Esophagus squamous epithelium (tissue), 5 donors: ENCODE results near the gene SLC6A3. TPM values are rescaled to one million over a fixed set of nuclear protein-coding genes. Genes with fewer than 3 reads are reported as not detected.

Experiments
- DNase-seq: peaks from one replicate; lab custom pipeline; 2025; lab: John Stamatoyannopoulos, UW
- H3K27ac ChIP-seq, 4 donors: fragments of 200-600 bp; sonication (generic); one replicate each; pipeline ENCODE4 v1.5.1; 2016 to 2019; ENCODE audit warnings: mild to moderate bottlenecking in 1 of 4
- H3K27me3 ChIP-seq, 4 donors: fragments of 200-600 bp; sonication (generic); 1 replicate in 3 of 4; 2 replicates in 1 of 4; pipeline versions ENCODE4 v1.5.1 to v1.6.0; 2017 to 2021; ENCODE audit warnings: antibody characterized with exemption in 1 of 4
- H3K36me3 ChIP-seq, 3 donors: fragments of 200-600 bp; sonication (generic); one replicate each; pipeline ENCODE4 v1.5.1; 2016 to 2019
- H3K4me1 ChIP-seq, 3 donors: fragments of 200-600 bp; sonication (generic); one replicate each; pipeline ENCODE4 v1.5.1; 2017 to 2019
- H3K4me3 ChIP-seq, 4 donors: fragments of 200-600 bp; sonication (generic); 1 replicate in 3 of 4; 2 replicates in 1 of 4; pipeline ENCODE4 v1.5.1; 2016 to 2019; ENCODE audit warnings: mild to moderate bottlenecking in 2 of 4, moderate library complexity in 1 of 4
- H3K9me3 ChIP-seq, 3 donors: fragments of 200-600 bp; sonication (generic); one replicate each; pipeline ENCODE4 v1.5.1; 2016 to 2019
- POLR2A ChIP-seq, 4 donors: fragments of 450-650 bp; IDR thresholded peaks; one replicate each; pipeline ENCODE4 v1.6.1; 2017; ENCODE audit warnings: antibody characterized with exemption in 4 of 4, mild to moderate bottlenecking in 4 of 4, moderate library complexity in 3 of 4
- WGBS, 2 donors: methylation state at CpG; one replicate each; pipeline ENCODE4 v1.1.5; 2018; 5-methylcytosine and 5-hydroxymethylcytosine counted together
- intact Hi-C: fragments of 100-400 bp; cut with DNase I; formaldehyde crosslinking; loops from one replicate; pipeline ENCODE4 v1.15.0; 2022
- total RNA-seq, 4 donors: library from RNA; depleted of rRNA; stranded (reverse); fragments of >200 nt; gene quantifications; one replicate each; pipeline ENCODE4 v1.1.0, GENCODE V29; 2016
- TF ChIP-seq, protein P1 (sequence below), 6 experiments: fragments of 450-650 bp in 4 of 6; fragments of 200-600 bp in 2 of 6; sonication (generic) in 2 of 6; IDR thresholded peaks; one replicate each; pipeline ENCODE4 v1.5.1; 2016 to 2019; ENCODE audit warnings: antibody characterized with exemption in 6 of 6, mild to moderate bottlenecking in 4 of 6, moderate library complexity in 4 of 6
- donor health status: DM: yes; HTN: yes; CAD: no.

Gene SLC6A3
- total RNA-seq, 4 donors from 2014 or later = 0.19 TPM; not detected in 3

DNA sequence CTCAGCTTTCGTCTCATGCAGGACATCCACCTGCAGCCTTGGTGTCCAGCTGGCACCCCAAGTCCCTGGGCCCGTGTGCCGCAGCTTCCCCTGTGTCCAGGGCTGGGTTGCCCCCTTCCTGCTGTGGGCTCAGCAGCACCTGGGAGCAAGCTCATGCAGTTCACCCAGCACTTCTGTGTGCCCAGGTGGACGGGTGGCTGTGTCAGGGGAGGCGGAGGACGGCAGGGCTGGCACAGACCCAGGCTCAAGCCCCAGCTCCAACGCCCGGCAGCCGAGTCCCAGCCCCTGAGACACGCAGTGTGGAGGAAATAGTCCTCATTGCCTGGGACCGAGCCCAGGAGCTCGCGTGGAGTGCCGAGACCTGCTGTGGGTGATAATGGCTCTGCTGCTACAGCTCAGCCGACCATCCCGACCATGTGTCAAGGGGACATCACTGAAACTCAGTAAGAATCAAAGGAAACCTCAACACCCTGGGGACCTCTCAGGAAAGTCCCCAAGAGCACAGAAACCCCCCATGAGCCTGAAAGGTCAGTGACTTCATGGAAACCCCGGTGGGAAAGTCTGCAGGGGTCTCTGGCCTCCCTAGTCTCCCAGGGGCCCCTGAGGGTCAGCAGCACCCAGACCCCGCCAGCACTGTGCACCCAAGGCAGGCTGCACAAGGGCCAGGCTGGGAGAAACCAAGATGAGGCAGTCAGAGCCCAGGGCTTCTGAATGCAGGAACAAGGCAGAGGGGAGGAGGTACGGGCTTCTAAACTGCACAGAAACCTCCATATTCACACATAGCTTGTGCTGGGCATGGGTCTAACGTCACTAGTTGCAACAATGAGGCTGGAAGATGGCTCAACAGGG, 39.7 kb upstream of the SLC6A3 start:
- no peak for DNase-seq
- peaks cover 0 to 66% (median 9%) of the 10 kb centered on the region in 3 donors for H3K36me3 ChIP-seq
- intact Hi-C loops = no loop called here

DNA sequence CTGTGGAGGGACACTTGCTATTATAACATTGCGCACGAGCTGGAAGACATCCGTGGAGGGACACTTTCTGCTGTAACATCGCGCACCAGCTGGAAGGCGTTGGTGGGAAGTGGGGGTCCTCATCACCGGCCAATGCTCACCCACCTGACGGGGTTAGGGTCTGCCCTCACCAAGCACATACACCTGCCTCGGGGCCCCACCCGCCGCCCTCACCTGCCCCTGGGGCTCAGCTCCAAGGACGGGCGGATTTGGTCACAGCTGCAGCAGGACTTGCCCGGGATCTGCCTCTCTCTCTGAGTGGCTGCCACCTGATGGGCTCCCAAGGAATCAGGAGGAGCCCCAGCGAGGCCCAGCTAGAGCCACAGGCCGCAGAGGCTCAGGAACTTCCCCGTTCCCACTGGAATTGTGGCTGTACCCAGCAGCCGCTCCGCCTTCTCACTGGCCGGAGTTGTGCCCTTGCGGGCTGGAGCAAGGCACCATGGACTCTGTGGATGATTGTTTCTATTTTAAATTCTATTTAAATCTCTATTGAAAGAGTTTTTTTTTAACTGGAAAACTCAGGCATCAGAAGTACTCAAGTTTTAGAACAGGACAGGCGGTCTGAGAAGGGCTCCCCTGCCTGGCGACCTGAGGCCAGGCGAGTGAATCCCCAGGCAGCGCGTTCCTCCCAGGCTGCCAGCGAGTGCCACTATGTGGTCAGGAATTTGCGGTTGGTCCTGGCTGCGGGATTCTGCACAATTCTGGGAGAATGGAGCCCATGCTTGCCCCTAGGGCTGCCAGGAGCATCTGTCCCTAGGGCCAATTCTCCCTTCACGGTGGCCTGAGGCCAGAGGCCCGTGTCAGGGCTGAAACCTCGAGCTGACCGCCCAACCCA, 38.9 kb upstream of the SLC6A3 start:
- DNase-seq = no peak
- H3K27me3 ChIP-seq = no peaks in the 10 kb centered on the region
- no peak overlapping the region for H3K4me3 ChIP-seq
- no peak overlapping the region for H3K27ac ChIP-seq
- WGBS, 2 donors = 90 to 92% methylated on average over 7 to 25 of the region's 33 CpGs
- H3K4me1 ChIP-seq = peaks cover 0 to 11% (median 0%) of the 10 kb centered on the region in 3 donors
- intact Hi-C loops = no loop called here
- H3K36me3 ChIP-seq = peaks cover 0 to 59% (median 9%) of the 10 kb centered on the region in 3 donors
- TF ChIP-seq, protein P1, sequence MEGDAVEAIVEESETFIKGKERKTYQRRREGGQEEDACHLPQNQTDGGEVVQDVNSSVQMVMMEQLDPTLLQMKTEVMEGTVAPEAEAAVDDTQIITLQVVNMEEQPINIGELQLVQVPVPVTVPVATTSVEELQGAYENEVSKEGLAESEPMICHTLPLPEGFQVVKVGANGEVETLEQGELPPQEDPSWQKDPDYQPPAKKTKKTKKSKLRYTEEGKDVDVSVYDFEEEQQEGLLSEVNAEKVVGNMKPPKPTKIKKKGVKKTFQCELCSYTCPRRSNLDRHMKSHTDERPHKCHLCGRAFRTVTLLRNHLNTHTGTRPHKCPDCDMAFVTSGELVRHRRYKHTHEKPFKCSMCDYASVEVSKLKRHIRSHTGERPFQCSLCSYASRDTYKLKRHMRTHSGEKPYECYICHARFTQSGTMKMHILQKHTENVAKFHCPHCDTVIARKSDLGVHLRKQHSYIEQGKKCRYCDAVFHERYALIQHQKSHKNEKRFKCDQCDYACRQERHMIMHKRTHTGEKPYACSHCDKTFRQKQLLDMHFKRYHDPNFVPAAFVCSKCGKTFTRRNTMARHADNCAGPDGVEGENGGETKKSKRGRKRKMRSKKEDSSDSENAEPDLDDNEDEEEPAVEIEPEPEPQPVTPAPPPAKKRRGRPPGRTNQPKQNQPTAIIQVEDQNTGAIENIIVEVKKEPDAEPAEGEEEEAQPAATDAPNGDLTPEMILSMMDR (IDR thresholded peaks at IDR 0.05) = no peak
- TF ChIP-seq POLR2A (IDR thresholded peaks at IDR 0.05) = no peak
- no peaks in the 10 kb centered on the region for H3K9me3 ChIP-seq

More for the DNA sequence above, 39.7 kb upstream of the SLC6A3 start:
- 73% methylated on average over 10 of the region's 20 CpGs; no CpG with 5 or more reads in 1 of the 2 donors for WGBS, 2 donors
- TF ChIP-seq, protein P1 (IDR thresholded peaks at IDR 0.05) = no peak
- no peak for TF ChIP-seq POLR2A (IDR thresholded peaks at IDR 0.05)
- H3K27ac ChIP-seq = no peak overlapping the region
- no peak overlapping the region for H3K4me3 ChIP-seq
- no peaks in the 10 kb centered on the region for H3K27me3 ChIP-seq
- peaks cover 0 to 15% (median 4%) of the 10 kb centered on the region in 3 donors for H3K4me1 ChIP-seq
- no peaks in the 10 kb centered on the region for H3K9me3 ChIP-seq

DNA sequence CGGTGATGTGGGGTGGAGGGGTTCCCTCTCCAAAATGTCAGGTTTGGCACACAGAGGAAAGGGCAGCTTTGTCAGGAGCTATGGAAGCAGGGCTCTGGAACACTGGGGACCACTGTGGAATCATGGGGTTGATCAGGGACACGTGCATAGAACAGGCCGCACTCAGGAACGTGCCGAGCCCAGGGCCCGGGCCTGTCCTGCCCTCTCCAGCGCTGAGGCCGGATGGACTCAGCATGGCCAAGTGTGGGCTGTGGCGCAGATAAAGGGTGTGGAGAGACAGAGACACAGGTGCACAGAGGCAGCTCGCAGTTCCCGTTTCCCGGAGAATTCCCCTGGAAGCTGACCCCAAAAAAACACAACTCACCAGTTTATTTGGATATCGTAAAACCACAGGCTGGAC, 37.8 kb upstream of the SLC6A3 start:
- no peak overlapping the region for H3K27ac ChIP-seq
- H3K9me3 ChIP-seq = no peaks in the 10 kb centered on the region
- no peak overlapping the region for H3K4me3 ChIP-seq
- no peaks in the 10 kb centered on the region for H3K27me3 ChIP-seq
- TF ChIP-seq POLR2A (IDR thresholded peaks at IDR 0.05) = no peak
- TF ChIP-seq, protein P1 (IDR thresholded peaks at IDR 0.05) = no peak
- intact Hi-C loops = no loop called here
- no peak for DNase-seq
- H3K4me1 ChIP-seq = peaks cover 0 to 5% (median 0%) of the 10 kb centered on the region in 3 donors
- WGBS, 2 donors = 88 to 95% methylated on average over 4 to 6 of the region's 13 CpGs
- H3K36me3 ChIP-seq = peaks cover 0 to 58% (median 9%) of the 10 kb centered on the region in 3 donors

GRCh38 chr5:1481959-1482331, 36.7 kb upstream of the SLC6A3 start:
- Histone ChIP-seq H3K36me3 (peaks cover 0 to 51% (median 2%) of the 10 kb centered on the region in 3 donors), H3K27ac (no peak overlapping the region), H3K4me1 (peaks cover 0 to 5% (median 0%) of the 10 kb centered on the region in 3 donors), H3K27me3 (no peaks in the 10 kb centered on the region), H3K9me3 (no peaks in the 10 kb centered on the region), H3K4me3 (no peak overlapping the region)
- 87% methylated on average over 7 of the region's 12 CpGs; no CpG with 5 or more reads in 1 of the 2 donors for WGBS, 2 donors
- intact Hi-C loops = no loop called here
- no peak for DNase-seq
- TF ChIP-seq POLR2A (IDR thresholded peaks at IDR 0.05) = no peak
- TF ChIP-seq, protein P1 (IDR thresholded peaks at IDR 0.05) = no peak
